MCF 10A (cell line): ENCODE data around the gene EPB41L4A. TPM values are rescaled to one million over a fixed set of nuclear protein-coding genes. Genes with fewer than 3 reads are reported as not detected.
A peak's percentile ranks its signal among the peaks of the same experiment; 100 is the strongest.

Source experiments
- BruUV-seq: library from RNA; stranded (reverse); fragments of 400-500 nt; replicated peaks from 2 replicates; lab custom pipeline; 2021; lab: Mats Ljungman, UMichigan
- CTCF ChIA-PET: fragments of 300-600 bp; sonication (Branson Sonifier 250); formaldehyde crosslinking; extraction: SDS; loops from one replicate; lab custom pipeline; 2021; ENCODE audit warnings: antibody characterized with exemption, inconsistent platforms; lab: Yijun Ruan, JAX
- POLR2A ChIA-PET: fragments of 300-600, 350-650 bp; sonication (Branson Sonifier 250); formaldehyde crosslinking; extraction: SDS; loops from one replicate; lab custom pipeline; 2020; ENCODE audit warnings: antibody characterized with exemption, inconsistent platforms; lab: Yijun Ruan, JAX
- DNase-seq: peaks from one replicate; pipeline ENCODE4 v3.0.0-alpha.2; 2018; ENCODE audit not compliant: unreplicated experiment
- H3K27ac Mint-ChIP-seq: one replicate; pipeline ENCODE4 v1.8.0; 2022; ENCODE audit warnings: mild to moderate bottlenecking, low read depth, mixed read lengths; ENCODE audit not compliant: unreplicated experiment
- H3K27me3 Mint-ChIP-seq: one replicate; pipeline ENCODE4 v1.8.0; 2022; ENCODE audit warnings: mixed read lengths; ENCODE audit not compliant: insufficient read depth, unreplicated experiment
- H3K36me3 Mint-ChIP-seq: one replicate; pipeline ENCODE4 v1.8.0; 2022; ENCODE audit warnings: mild to moderate bottlenecking, moderate library complexity, mixed read lengths; ENCODE audit not compliant: insufficient read depth, unreplicated experiment
- H3K4me1 Mint-ChIP-seq: one replicate; pipeline ENCODE4 v1.8.0; 2022; ENCODE audit warnings: mixed read lengths; ENCODE audit not compliant: insufficient read depth, unreplicated experiment
- H3K4me3 Mint-ChIP-seq: one replicate; pipeline ENCODE4 v1.8.0; 2022; ENCODE audit warnings: mild to moderate bottlenecking, moderate library complexity, mixed read lengths; ENCODE audit not compliant: unreplicated experiment
- H3K9me3 Mint-ChIP-seq: one replicate; pipeline ENCODE4 v1.8.0; 2022; ENCODE audit warnings: mixed read lengths; ENCODE audit not compliant: unreplicated experiment
- CTCF ChIP-seq: fragments of 200-600 bp; IDR thresholded peaks from one replicate; pipeline ENCODE4 v1.8.0; 2022; ENCODE audit warnings: antibody characterized with exemption, mild to moderate bottlenecking; ENCODE audit not compliant: unreplicated experiment
- intact Hi-C: fragments of 100-400 bp; cut with micrococcal nuclease; formaldehyde crosslinking; loops from 2 replicates; pipeline ENCODE4 v1.14.1; 2022
- total RNA-seq: library from RNA; stranded (reverse); gene quantifications from 2 replicates; pipeline ENCODE4 v1.2.3, GENCODE V29; 2022

EPB41L4A gene
- total RNA-seq, 1 experiment from 2014 or later = 12.4 TPM

- peaks cover 30% of the 10 kb centered on the region for H3K4me1 Mint-ChIP-seq
- DNase-seq = no peak
- H3K4me3 Mint-ChIP-seq = no peak overlapping the region
- CTCF ChIA-PET = interaction anchor here (0.8 to 9.2 kb wide), 4 partner anchors 12 to 342 kb away, joined by 3 to 77 read pairs (median 36); partner anchors contain the start of gene EPB41L4A
- peaks cover 81% of the 10 kb centered on the region for H3K36me3 Mint-ChIP-seq
- H3K27ac Mint-ChIP-seq = no peak overlapping the region
- BruUV-seq = no TSS peak
- POLR2A ChIA-PET = interaction anchor here (1.0 to 5.1 kb wide), 2 partner anchors 19 to 257 kb away, joined by 4 to 83 read pairs; partner anchors contain the start of gene EPB41L4A
- intact Hi-C loops = loop anchor here (5.0 kb wide), 2 partner anchors 611 to 1006 kb away; no protein-coding TSS in a partner anchor
- H3K27me3 Mint-ChIP-seq = no peaks in the 10 kb centered on the region
- TF ChIP-seq CTCF = no peak
- H3K9me3 Mint-ChIP-seq = no peaks in the 10 kb centered on the region
Measured at GRCh38 chr5:112163435-112163834, 255.6 kb downstream of the EPB41L4A start.

- no TSS peak for BruUV-seq
Measured at GRCh38 chr5:112161392-112161748, 257.7 kb downstream of the EPB41L4A start.

GRCh38 chr5:112160652-112161391 lies 258.3 kb downstream of the EPB41L4A start:
- TF ChIP-seq CTCF = peak; percentile 97
- ChIA-PET POLR2A (interaction anchor here (0.6 to 5.1 kb wide), 30 partner anchors 10 to 1422 kb away, joined by 3 to 83 read pairs (median 4); partner anchors contain the start of genes EPB41L4A and SLC25A46), CTCF (interaction anchor here (0.7 to 9.2 kb wide), 12 partner anchors 10 to 1237 kb away, joined by 3 to 77 read pairs (median 3); partner anchors contain the start of gene EPB41L4A)
- Mint-ChIP-seq H3K36me3 (peaks cover 55% of the 10 kb centered on the region), H3K4me3 (peak overlapping the region; percentile 95), H3K27me3 (no peaks in the 10 kb centered on the region), H3K9me3 (no peaks in the 10 kb centered on the region), H3K4me1 (peaks cover 24% of the 10 kb centered on the region), H3K27ac (peak overlapping the region; percentile 92)
- DNase-seq = peak; percentile 90
- BruUV-seq = TSS peak; percentile 76
- intact Hi-C loops = loop anchor here (5.0 kb wide), 2 partner anchors 609 to 1004 kb away; no protein-coding TSS in a partner anchor

More at GRCh38 chr5:112161392-112161748, 257.7 kb downstream of the EPB41L4A start:
- Mint-ChIP-seq H3K27me3 (no peaks in the 10 kb centered on the region), H3K4me1 (peaks cover 28% of the 10 kb centered on the region), H3K9me3 (no peaks in the 10 kb centered on the region), H3K27ac (peak overlapping the region; percentile 92), H3K36me3 (peaks cover 60% of the 10 kb centered on the region), H3K4me3 (peak overlapping the region; percentile 95)
- no peak for TF ChIP-seq CTCF
- intact Hi-C loops = loop anchor here (5.0 kb wide), 2 partner anchors 609 to 1004 kb away; no protein-coding TSS in a partner anchor
- POLR2A ChIA-PET = interaction anchor here (0.6 to 5.1 kb wide), 27 partner anchors 9 to 1423 kb away, joined by 3 to 83 read pairs (median 4); partner anchors contain the start of genes EPB41L4A and SLC25A46
- CTCF ChIA-PET = interaction anchor here (0.6 to 9.2 kb wide), 9 partner anchors 14 to 630 kb away, joined by 3 to 77 read pairs (median 4); partner anchors contain the start of gene EPB41L4A
- DNase-seq = no peak

- Mint-ChIP-seq H3K9me3 (no peaks in the 10 kb centered on the region), H3K27ac (no peak overlapping the region), H3K27me3 (no peaks in the 10 kb centered on the region), H3K4me3 (no peak overlapping the region), H3K36me3 (peaks cover 41% of the 10 kb centered on the region), H3K4me1 (peaks cover 29% of the 10 kb centered on the region)
- DNase-seq = no peak
- ChIA-PET POLR2A (interaction anchor here (0.6 to 5.1 kb wide), 2 partner anchors 261 to 1518 kb away, joined by 3 to 83 read pairs; partner anchors contain the start of gene EPB41L4A), CTCF (interaction anchor here (0.7 to 9.2 kb wide), 2 partner anchors 260 to 441 kb away, joined by 3 to 77 read pairs; partner anchors contain the start of gene EPB41L4A)
- no peak for TF ChIP-seq CTCF
- no TSS peak for BruUV-seq
- intact Hi-C loops = no loop called here
Measured at GRCh38 chr5:112159435-112159834, 259.6 kb downstream of the EPB41L4A start.
